Mesendoderm (in vitro differentiated cells): Measurements from ENCODE around the gene PKNOX2. TPM values are rescaled to one million over a fixed set of nuclear protein-coding genes. Genes with fewer than 3 reads are reported as not detected.

Experiments used
- DNase-seq: peaks from one replicate; pipeline ENCODE4 v3.0.0; 2013
- H2AK5ac ChIP-seq: 2 replicates; pipeline ENCODE4 v1.6.1; 2013; ENCODE audit warnings: low read length, inconsistent platforms
- H2BK120ac ChIP-seq: 2 replicates; pipeline ENCODE4 v1.6.1; 2013; ENCODE audit warnings: low read depth, mild to moderate bottlenecking, low read length, moderate library complexity, mixed read lengths
- H2BK15ac ChIP-seq: replicated peaks from 2 replicates; pipeline ENCODE4 v1.6.1; 2013; ENCODE audit warnings: low read depth, mild to moderate bottlenecking, moderate library complexity
- H2BK5ac ChIP-seq: 2 replicates; pipeline ENCODE4 v1.6.1; 2013; ENCODE audit warnings: low read length, inconsistent platforms
- H3K18ac ChIP-seq: 2 replicates; pipeline ENCODE4 v1.6.1; 2013; ENCODE audit warnings: mild to moderate bottlenecking, low read length, mixed read lengths
- H3K23ac ChIP-seq: one replicate; pipeline ENCODE4 v1.6.1; 2013; ENCODE audit warnings: low read length
- H3K27ac ChIP-seq: 2 replicates; pipeline ENCODE4 v1.5.1; 2013; ENCODE audit warnings: low read depth, mild to moderate bottlenecking, inconsistent platforms, low read length, moderate library complexity
- H3K27me3 ChIP-seq: 2 replicates; pipeline ENCODE4 v1.6.1; 2013; ENCODE audit warnings: low read length, control low read depth, mild to moderate bottlenecking, inconsistent platforms; ENCODE audit not compliant: insufficient read depth, poor library complexity
- H3K36me3 ChIP-seq: 2 replicates; pipeline ENCODE4 v1.6.1; 2013; ENCODE audit warnings: low read length, inconsistent platforms; ENCODE audit not compliant: control insufficient read depth, insufficient read depth
- H3K4ac ChIP-seq: one replicate; pipeline ENCODE4 v1.6.1; 2013; ENCODE audit warnings: low read depth, mild to moderate bottlenecking, low read length, moderate library complexity
- H3K4me1 ChIP-seq: 2 replicates; pipeline ENCODE4 v1.6.1; 2013; ENCODE audit warnings: low read depth, low read length, inconsistent platforms; ENCODE audit not compliant: control insufficient read depth
- H3K4me2 ChIP-seq: 2 replicates; pipeline ENCODE4 v1.6.1; 2013; ENCODE audit warnings: low read length
- H3K4me3 ChIP-seq: 2 replicates; pipeline ENCODE4 v1.5.1; 2013; ENCODE audit warnings: mild to moderate bottlenecking, low read length
- H3K56ac ChIP-seq: one replicate; pipeline ENCODE4 v1.6.1; 2013; ENCODE audit warnings: low read length
- H3K79me1 ChIP-seq: 2 replicates; pipeline ENCODE4 v1.6.1; 2013; ENCODE audit warnings: low read length, inconsistent platforms
- H3K79me2 ChIP-seq: 2 replicates; pipeline ENCODE4 v1.6.1; 2013; ENCODE audit warnings: mild to moderate bottlenecking, low read length; ENCODE audit not compliant: control insufficient read depth, insufficient read depth
- H3K9ac ChIP-seq: 2 replicates; pipeline ENCODE4 v1.6.1; 2013; ENCODE audit warnings: low read length, inconsistent platforms
- H4K5ac ChIP-seq: one replicate; pipeline ENCODE4 v1.6.1; 2013; ENCODE audit warnings: low read length
- H4K8ac ChIP-seq: one replicate; pipeline ENCODE4 v1.6.1; 2013; ENCODE audit warnings: low read depth, mild to moderate bottlenecking, control low read depth, low read length, moderate library complexity
- WGBS: extraction: QIAGEN DNeasy Blood & Tissue Kit; methylation state at CpG from one replicate; pipeline ENCODE4 v1.1.7; 2013; ENCODE audit warnings: low lambda C conversion rate, missing lambda C conversion rate; ENCODE audit not compliant: insufficient coverage; ENCODE audit errors: extremely low coverage; 5-methylcytosine and 5-hydroxymethylcytosine counted together
- small RNA-seq: library from polyadenylated mRNA; stranded (forward); fragments of <200 nt; extraction: miRNeasy Mini kit (QIAGEN cat#:217004); gene quantifications from one replicate; pipeline ENCODE3, GENCODE V24; 2013; ENCODE audit not compliant: insufficient read depth

The PKNOX2 gene

GRCh38 chr11:125470355-125470754, 305.8 kb downstream of the PKNOX2 start:
- Histone ChIP-seq H3K4ac (no peak overlapping the region), H2BK15ac (no peak overlapping the region), H2BK5ac (no peak overlapping the region), H3K23ac (no peak overlapping the region), H3K79me1 (no peaks in the 10 kb centered on the region), H3K4me3 (no peak overlapping the region), H3K36me3 (no peaks in the 10 kb centered on the region), H2AK5ac (no peak overlapping the region), H3K56ac (no peak overlapping the region), H3K4me2 (no peak overlapping the region), H3K27me3 (no peaks in the 10 kb centered on the region), H2BK120ac (no peak overlapping the region), H3K79me2 (no peaks in the 10 kb centered on the region), H4K8ac (no peak overlapping the region), H3K27ac (no peak overlapping the region), H3K18ac (no peak overlapping the region), H4K5ac (no peak overlapping the region), H3K4me1 (no peaks in the 10 kb centered on the region), H3K9ac (no peak overlapping the region)
- no peak for DNase-seq
- WGBS = no CpG with 5 or more reads among the region's 2 CpGs

DNA sequence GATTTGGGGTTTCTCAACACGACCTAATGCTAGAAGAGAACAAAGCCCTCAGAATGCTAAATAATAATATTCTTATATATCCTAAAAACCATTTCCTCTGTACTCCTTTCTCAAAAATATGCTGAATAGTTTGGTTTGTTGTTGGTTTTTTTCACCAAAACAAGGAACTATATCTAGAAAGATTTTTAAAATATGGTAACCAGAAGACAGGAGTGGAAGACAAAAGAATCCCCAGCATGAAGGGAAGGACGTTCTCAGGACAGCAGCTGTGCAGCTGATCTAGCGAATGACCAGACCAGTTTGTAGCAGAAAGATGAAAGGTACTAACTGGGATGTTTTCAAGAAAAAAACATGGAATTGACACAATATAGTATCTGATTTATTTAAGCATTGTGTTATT, 312.2 kb downstream of the PKNOX2 start:
- Histone ChIP-seq H3K56ac (no peak overlapping the region), H3K27ac (no peak overlapping the region), H4K5ac (no peak overlapping the region), H3K9ac (no peak overlapping the region), H3K4me1 (no peaks in the 10 kb centered on the region), H3K23ac (no peak overlapping the region), H3K27me3 (no peaks in the 10 kb centered on the region), H2BK15ac (no peak overlapping the region), H3K4me2 (no peak overlapping the region), H2AK5ac (no peak overlapping the region), H3K4ac (no peak overlapping the region), H2BK120ac (no peak overlapping the region), H3K18ac (no peak overlapping the region), H3K4me3 (no peak overlapping the region), H3K79me1 (no peaks in the 10 kb centered on the region), H3K36me3 (no peaks in the 10 kb centered on the region), H3K79me2 (no peaks in the 10 kb centered on the region), H2BK5ac (no peak overlapping the region), H4K8ac (no peak overlapping the region)
- no CpG with 5 or more reads among the region's 3 CpGs for WGBS
- no peak for DNase-seq

GRCh38 chr11:125479137-125479536, 314.6 kb downstream of the PKNOX2 start:
- H4K8ac ChIP-seq = no peak overlapping the region
- H3K18ac ChIP-seq = no peak overlapping the region
- DNase-seq = no peak
- no CpG with 5 or more reads among the region's 3 CpGs for WGBS
- H4K5ac ChIP-seq = no peak overlapping the region
- H3K23ac ChIP-seq = no peak overlapping the region
- H3K27me3 ChIP-seq = no peaks in the 10 kb centered on the region
- no peak overlapping the region for H3K56ac ChIP-seq
- no peak overlapping the region for H3K4me3 ChIP-seq
- H2BK5ac ChIP-seq = no peak overlapping the region
- H3K36me3 ChIP-seq = no peaks in the 10 kb centered on the region
- H3K79me2 ChIP-seq = no peaks in the 10 kb centered on the region
- H2BK15ac ChIP-seq = no peak overlapping the region
- H2AK5ac ChIP-seq = no peak overlapping the region
- no peak overlapping the region for H3K27ac ChIP-seq
- no peak overlapping the region for H2BK120ac ChIP-seq
- H3K4me2 ChIP-seq = no peak overlapping the region
- H3K4me1 ChIP-seq = peaks cover 3% of the 10 kb centered on the region
- H3K4ac ChIP-seq = no peak overlapping the region
- H3K9ac ChIP-seq = no peak overlapping the region
- no peaks in the 10 kb centered on the region for H3K79me1 ChIP-seq

DNA sequence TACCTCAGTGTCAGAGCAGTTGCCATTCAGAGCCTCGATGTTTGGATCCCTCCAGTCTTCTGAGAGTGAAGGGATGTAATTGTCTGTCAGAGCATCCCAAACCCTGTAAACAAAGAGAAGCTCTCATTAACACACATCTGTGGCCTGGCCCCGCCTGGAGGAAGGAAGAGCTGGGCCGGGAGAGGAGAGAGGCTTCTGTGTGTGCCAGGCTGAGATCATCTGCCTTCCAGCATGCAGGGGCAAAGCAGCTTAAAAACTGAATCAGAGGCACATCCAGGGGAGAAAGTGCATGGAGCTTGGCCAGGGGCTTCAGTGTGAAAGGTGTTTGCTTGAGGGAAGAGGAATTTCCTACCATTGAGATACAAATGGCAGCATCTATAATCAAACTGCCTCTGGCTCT, 317.0 kb downstream of the PKNOX2 start:
- DNase-seq = no peak
- H3K27ac ChIP-seq = no peak overlapping the region

More for the DNA sequence above, 317.0 kb downstream of the PKNOX2 start:
- H3K79me2 ChIP-seq = no peaks in the 10 kb centered on the region
- H2BK5ac ChIP-seq = no peak overlapping the region
- H3K36me3 ChIP-seq = no peaks in the 10 kb centered on the region
- no peak overlapping the region for H3K4me3 ChIP-seq
- H3K27me3 ChIP-seq = no peaks in the 10 kb centered on the region
- H4K5ac ChIP-seq = no peak overlapping the region
- H3K9ac ChIP-seq = no peak overlapping the region
- H2AK5ac ChIP-seq = no peak overlapping the region
- no peak overlapping the region for H3K23ac ChIP-seq
- H2BK120ac ChIP-seq = no peak overlapping the region
- H2BK15ac ChIP-seq = no peak overlapping the region
- no CpG with 5 or more reads among the region's 3 CpGs for WGBS
- peaks cover 3% of the 10 kb centered on the region for H3K4me1 ChIP-seq
- H3K4me2 ChIP-seq = no peak overlapping the region
- no peak overlapping the region for H4K8ac ChIP-seq
- no peak overlapping the region for H3K4ac ChIP-seq
- no peak overlapping the region for H3K18ac ChIP-seq
- no peaks in the 10 kb centered on the region for H3K79me1 ChIP-seq
- peak overlapping the region; percentile 10 for H3K56ac ChIP-seq

Small RNAs within 50 kb of the gene (small RNA-seq; reads per million reads assigned to genes)
- gene RNU6-321P = not detected
